ENCODE results near the gene AAK1. TPM values are rescaled to one million over a fixed set of nuclear protein-coding genes. Genes with fewer than 3 reads are reported as not detected.

The AAK1 gene
- polyA plus RNA-seq, 1 donor (not counting 4 experiments of a cell fraction or from before 2014, with no cell fraction given) = 12.3 TPM

- H3K9ac ChIP-seq (ENCODE audit: control insufficient read depth, extremely low read depth, insufficient read depth, low read length) = no peak overlapping the region
- H3K27ac ChIP-seq (ENCODE audit: control insufficient read depth, insufficient read depth, low read length) = no peak overlapping the region
- H3K9me1 ChIP-seq (ENCODE audit: control insufficient read depth, extremely low read depth, insufficient read depth, low read length) = no peaks in the 10 kb centered on the region
- no peak overlapping the region for H3K4me3 ChIP-seq (ENCODE audit: control insufficient read depth in 2 of 3, extremely low read depth in 1 of 3, insufficient read depth in 2 of 3, low read depth in 1 of 3, low read length in 3 of 3)
- dilution Hi-C loops (cut with MboI; ENCODE audit: extremely low pct_ligation_motif_present, low sequenced_read_pairs) = no loop called here
- peaks cover 14% of the 10 kb centered on the region for H3K4me1 ChIP-seq (ENCODE audit: control insufficient read depth, extremely low read depth, insufficient read depth, low read length)
- H3K27me3 ChIP-seq (ENCODE audit: control insufficient read depth, extremely low read depth, insufficient read depth, low read length) = no peaks in the 10 kb centered on the region
- H3K36me3 ChIP-seq (ENCODE audit: control insufficient read depth in 2 of 2, extremely low read depth in 1 of 2, insufficient read depth in 2 of 2, low read length in 2 of 2) = peaks cover 0 to 2% of the 10 kb centered on the region in 2 experiments
- no peak for FAIRE-seq
- no peaks in the 10 kb centered on the region for H4K20me1 ChIP-seq (ENCODE audit: control insufficient read depth, extremely low read depth, insufficient read depth, low read length)
- no peak for DNase-seq (ENCODE audit: low read depth, low spot score)
- no peak overlapping the region for H3K4me2 ChIP-seq (ENCODE audit: control insufficient read depth, extremely low read depth, insufficient read depth, low read depth, low read length)
- peaks cover 2% of the 10 kb centered on the region for H3K9me3 ChIP-seq (ENCODE audit: control insufficient read depth, low read depth, low read length)
- TF ChIP-seq CTCF (optimal IDR thresholded peaks at IDR 0.05 in 1 of 3, IDR thresholded peaks at IDR 0.05 in 1 of 3, conservative IDR thresholded peaks at IDR 0.05 in 1 of 3; ENCODE audit: extremely low read depth in 1 of 3, insufficient read depth in 2 of 3, low read length in 3 of 3) = no peak
- no peak for TF ChIP-seq EZH2 (IDR thresholded peaks at IDR 0.05; ENCODE audit: low read length)
- peaks cover 20% of the 10 kb centered on the region for H3K79me2 ChIP-seq (ENCODE audit: control insufficient read depth, insufficient read depth, low read length)
- no peak overlapping the region for H2AFZ ChIP-seq (ENCODE audit: control insufficient read depth, low read length)
Measured at GRCh38 chr2:69434753-69435152, 208.8 kb downstream of the AAK1 start.

GRCh38 chr2:69429491-69430183, 213.9 kb downstream of the AAK1 start:
- Histone ChIP-seq H3K9me1 (ENCODE audit: control insufficient read depth, extremely low read depth, insufficient read depth, low read length) (no peaks in the 10 kb centered on the region), H4K20me1 (ENCODE audit: control insufficient read depth, extremely low read depth, insufficient read depth, low read length) (no peaks in the 10 kb centered on the region), H3K4me2 (ENCODE audit: control insufficient read depth, extremely low read depth, insufficient read depth, low read depth, low read length) (no peak overlapping the region), H2AFZ (ENCODE audit: control insufficient read depth, low read length) (no peak overlapping the region), H3K4me1 (ENCODE audit: control insufficient read depth, extremely low read depth, insufficient read depth, low read length) (no peaks in the 10 kb centered on the region), H3K79me2 (ENCODE audit: control insufficient read depth, insufficient read depth, low read length) (peaks cover 4% of the 10 kb centered on the region), H3K27ac (ENCODE audit: control insufficient read depth, insufficient read depth, low read length) (no peak overlapping the region), H3K36me3 (ENCODE audit: control insufficient read depth in 2 of 2, extremely low read depth in 1 of 2, insufficient read depth in 2 of 2, low read length in 2 of 2) (peaks cover 0 to 7% of the 10 kb centered on the region in 2 experiments), H3K4me3 (ENCODE audit: control insufficient read depth in 2 of 3, extremely low read depth in 1 of 3, insufficient read depth in 2 of 3, low read depth in 1 of 3, low read length in 3 of 3) (no peak overlapping the region), H3K27me3 (ENCODE audit: control insufficient read depth, extremely low read depth, insufficient read depth, low read length) (no peaks in the 10 kb centered on the region), H3K9ac (ENCODE audit: control insufficient read depth, extremely low read depth, insufficient read depth, low read length) (no peak overlapping the region), H3K9me3 (ENCODE audit: control insufficient read depth, low read depth, low read length) (no peaks in the 10 kb centered on the region)
- no peak for TF ChIP-seq CTCF (optimal IDR thresholded peaks at IDR 0.05 in 1 of 3, IDR thresholded peaks at IDR 0.05 in 1 of 3, conservative IDR thresholded peaks at IDR 0.05 in 1 of 3; ENCODE audit: extremely low read depth in 1 of 3, insufficient read depth in 2 of 3, low read length in 3 of 3)
- no peak for TF ChIP-seq EZH2 (IDR thresholded peaks at IDR 0.05; ENCODE audit: low read length)
- DNase-seq (ENCODE audit: low read depth, low spot score) (no peak), FAIRE-seq (no peak)
- dilution Hi-C loops (cut with MboI; ENCODE audit: extremely low pct_ligation_motif_present, low sequenced_read_pairs) = no loop called here

Measured in keratinocyte (primary cell).